Measurements from ENCODE around the gene GPC1.

DNA sequence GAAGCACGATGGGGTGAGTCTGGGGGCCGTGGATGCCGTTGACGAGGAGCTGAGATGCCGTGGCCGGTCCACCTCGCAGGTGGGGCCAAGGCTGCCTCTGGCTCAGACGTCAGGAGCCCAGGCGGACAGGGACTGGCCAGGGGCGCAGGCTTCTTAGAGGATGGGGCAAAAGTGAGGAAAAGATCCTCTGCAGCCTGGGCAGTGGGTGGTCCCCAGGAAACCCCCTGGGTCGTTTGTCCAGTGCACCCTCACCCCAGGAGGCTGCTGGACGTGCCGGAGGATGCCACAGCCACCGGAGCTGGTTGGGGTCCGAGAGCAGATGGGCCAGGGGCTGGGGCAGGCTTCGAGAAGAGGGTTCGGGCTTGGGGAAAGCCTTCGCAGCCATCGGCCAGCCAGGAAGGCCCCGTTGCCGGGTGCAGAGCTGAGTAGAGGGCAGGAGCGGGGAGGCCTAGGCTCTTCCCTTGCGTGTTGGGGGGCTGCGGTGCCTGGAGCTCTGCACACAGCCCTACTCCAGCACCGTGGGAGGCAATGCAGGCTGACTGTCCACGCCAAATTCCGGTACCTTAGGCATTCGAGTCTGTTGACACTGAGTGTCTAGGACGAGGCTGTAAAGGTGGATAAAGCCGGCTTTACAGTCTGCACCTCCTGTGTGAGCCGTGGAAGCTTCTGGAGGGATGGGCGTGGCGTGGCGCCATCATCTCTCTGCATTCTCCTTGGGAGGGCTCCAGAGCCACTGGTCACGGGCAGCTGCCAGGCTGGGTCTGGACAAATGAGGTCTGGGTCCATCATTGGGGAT, 18.8 kb downstream of the GPC1 start:
- TF ChIP-seq, protein P1, sequence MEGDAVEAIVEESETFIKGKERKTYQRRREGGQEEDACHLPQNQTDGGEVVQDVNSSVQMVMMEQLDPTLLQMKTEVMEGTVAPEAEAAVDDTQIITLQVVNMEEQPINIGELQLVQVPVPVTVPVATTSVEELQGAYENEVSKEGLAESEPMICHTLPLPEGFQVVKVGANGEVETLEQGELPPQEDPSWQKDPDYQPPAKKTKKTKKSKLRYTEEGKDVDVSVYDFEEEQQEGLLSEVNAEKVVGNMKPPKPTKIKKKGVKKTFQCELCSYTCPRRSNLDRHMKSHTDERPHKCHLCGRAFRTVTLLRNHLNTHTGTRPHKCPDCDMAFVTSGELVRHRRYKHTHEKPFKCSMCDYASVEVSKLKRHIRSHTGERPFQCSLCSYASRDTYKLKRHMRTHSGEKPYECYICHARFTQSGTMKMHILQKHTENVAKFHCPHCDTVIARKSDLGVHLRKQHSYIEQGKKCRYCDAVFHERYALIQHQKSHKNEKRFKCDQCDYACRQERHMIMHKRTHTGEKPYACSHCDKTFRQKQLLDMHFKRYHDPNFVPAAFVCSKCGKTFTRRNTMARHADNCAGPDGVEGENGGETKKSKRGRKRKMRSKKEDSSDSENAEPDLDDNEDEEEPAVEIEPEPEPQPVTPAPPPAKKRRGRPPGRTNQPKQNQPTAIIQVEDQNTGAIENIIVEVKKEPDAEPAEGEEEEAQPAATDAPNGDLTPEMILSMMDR (IDR thresholded peaks at IDR 0.05; ENCODE audit: low read depth, low read length): no peak
- no peak for TF ChIP-seq EZH2phosphoT487 (IDR thresholded peaks at IDR 0.05; ENCODE audit: low read depth)

All from OCI-LY3 (cell line).